Neuronal stem cell (in vitro differentiated cells): ENCODE measurements around the gene CYB5R4.

Experiments used
- DNase-seq: peaks from one replicate; pipeline ENCODE4 v3.0.0-alpha.2; 2013; ENCODE audit warnings: low spot score
- H2AFZ ChIP-seq: one replicate; pipeline ENCODE4 v1.6.1; 2013; ENCODE audit warnings: mild to moderate bottlenecking, low read length, inconsistent platforms
- H2AK5ac ChIP-seq: 2 replicates; pipeline ENCODE4 v1.6.1; 2013; ENCODE audit warnings: low read depth, mild to moderate bottlenecking, inconsistent platforms, low read length, moderate library complexity, mixed read lengths
- H2BK120ac ChIP-seq: 2 replicates; pipeline ENCODE4 v1.6.1; 2013; ENCODE audit warnings: low read depth, mild to moderate bottlenecking, inconsistent platforms, low read length, moderate library complexity, mixed read lengths
- H2BK12ac ChIP-seq: one replicate; pipeline ENCODE4 v1.6.1; 2013; ENCODE audit warnings: low read length, inconsistent platforms
- H2BK15ac ChIP-seq: 2 replicates; pipeline ENCODE4 v1.6.1; 2013; ENCODE audit warnings: mild to moderate bottlenecking, low read length, inconsistent platforms, mixed read lengths
- H2BK5ac ChIP-seq: one replicate; pipeline ENCODE4 v1.6.1; 2013; ENCODE audit warnings: inconsistent platforms, mild to moderate bottlenecking, low read length, moderate library complexity
- H3K14ac ChIP-seq: one replicate; pipeline ENCODE4 v1.6.1; 2013; ENCODE audit warnings: low read length, inconsistent platforms
- H3K18ac ChIP-seq: 2 replicates; pipeline ENCODE4 v1.6.1; 2013; ENCODE audit warnings: low read length, inconsistent platforms
- H3K23ac ChIP-seq: 2 replicates; pipeline ENCODE4 v1.6.1; 2013; ENCODE audit warnings: low read depth, mild to moderate bottlenecking, mixed read lengths, low read length, inconsistent platforms; ENCODE audit not compliant: poor library complexity
- H3K27ac ChIP-seq: replicated peaks from 3 replicates; pipeline ENCODE4 v1.5.1; 2013; ENCODE audit warnings: low read length, inconsistent platforms
- H3K27me3 ChIP-seq, 3 experiments: 2 replicates each; pipeline ENCODE4 v1.6.1; 2013; ENCODE audit warnings: low read length in 3 of 3, mild to moderate bottlenecking in 2 of 3, inconsistent platforms in 1 of 3, low read depth in 1 of 3, mixed read lengths in 1 of 3, moderate library complexity in 1 of 3; ENCODE audit not compliant: control insufficient read depth in 3 of 3, insufficient read depth in 3 of 3
- H3K36me3 ChIP-seq, 2 donors: replicated peaks in 1 of 2; 2 replicates each; pipeline ENCODE4 v1.6.1; 2013; ENCODE audit warnings: low read length in 2 of 2; ENCODE audit not compliant: control insufficient read depth in 2 of 2, insufficient read depth in 2 of 2
- H3K4ac ChIP-seq: 2 replicates; pipeline ENCODE4 v1.6.1; 2013; ENCODE audit warnings: inconsistent platforms, mild to moderate bottlenecking, low read length, moderate library complexity
- H3K4me1 ChIP-seq, 2 donors: 1 replicate in 1 of 2; 2 replicates in 1 of 2; pipeline ENCODE4 v1.6.1; 2013; ENCODE audit warnings: low read length in 2 of 2, low read depth in 1 of 2; ENCODE audit not compliant: control insufficient read depth in 2 of 2, insufficient read depth in 1 of 2
- H3K4me2 ChIP-seq: one replicate; pipeline ENCODE4 v1.6.1; 2013; ENCODE audit warnings: mild to moderate bottlenecking, low read length, inconsistent platforms; ENCODE audit not compliant: insufficient read depth, poor library complexity, severe bottlenecking
- H3K4me3 ChIP-seq, 2 donors: 2 replicates each; pipeline ENCODE4 v1.5.1; 2013; ENCODE audit warnings: low read length in 2 of 2, mild to moderate bottlenecking in 2 of 2, inconsistent platforms in 1 of 2, moderate library complexity in 1 of 2
- H3K79me1 ChIP-seq: one replicate; pipeline ENCODE4 v1.6.1; 2013; ENCODE audit warnings: low read depth, mild to moderate bottlenecking, inconsistent platforms, low read length, moderate library complexity
- H3K9ac ChIP-seq: one replicate; pipeline ENCODE4 v1.6.1; 2013; ENCODE audit warnings: mild to moderate bottlenecking, low read depth, low read length, inconsistent platforms; ENCODE audit not compliant: poor library complexity
- H3K9me3 ChIP-seq, 2 donors: replicated peaks in 1 of 2; 2 replicates each; pipeline versions ENCODE3 to v1.6.1; 2013; ENCODE audit warnings: low read length in 2 of 2, mild to moderate bottlenecking in 2 of 2, inconsistent platforms in 1 of 2, low read depth in 1 of 2, mixed read lengths in 1 of 2, moderate library complexity in 1 of 2; ENCODE audit not compliant: control insufficient read depth in 2 of 2, insufficient read depth in 1 of 2
- H4K8ac ChIP-seq: one replicate; pipeline ENCODE4 v1.6.1; 2013; ENCODE audit warnings: low read depth, mild to moderate bottlenecking, inconsistent platforms, low read length, moderate library complexity
- H4K91ac ChIP-seq: one replicate; pipeline ENCODE4 v1.6.1; 2013; ENCODE audit warnings: low read length, low read depth, mild to moderate bottlenecking, inconsistent platforms; ENCODE audit not compliant: poor library complexity
- WGBS, 2 donors: extraction: QIAGEN DNeasy Blood & Tissue Kit; methylation state at CpG; one replicate each; pipeline ENCODE4 v1.1.7; 2013; ENCODE audit warnings: missing lambda C conversion rate in 2 of 2, mixed read lengths in 1 of 2; ENCODE audit not compliant: insufficient read length in 2 of 2, insufficient replicate concordance in 1 of 2; ENCODE audit errors: extremely low coverage in 2 of 2; 5-methylcytosine and 5-hydroxymethylcytosine counted together

CYB5R4 gene

GRCh38 chr6:83838727-83839126, 20.8 kb upstream of the CYB5R4 start:
- H4K91ac ChIP-seq = no peak overlapping the region
- no peak overlapping the region for H3K14ac ChIP-seq
- H3K36me3 ChIP-seq = no peaks in the 10 kb centered on the region
- no peak overlapping the region for H3K9ac ChIP-seq
- H2BK12ac ChIP-seq = no peak overlapping the region
- no peak overlapping the region for H2AFZ ChIP-seq
- H2BK5ac ChIP-seq = no peak overlapping the region
- no peak overlapping the region for H2AK5ac ChIP-seq
- no peak overlapping the region for H3K4me2 ChIP-seq
- H4K8ac ChIP-seq = no peak overlapping the region
- H3K27ac ChIP-seq = no peak overlapping the region
- no CpG with 5 or more reads among the region's 6 CpGs for WGBS, 2 donors
- no peaks in the 10 kb centered on the region for H3K9me3 ChIP-seq
- H3K4me3 ChIP-seq = no peak overlapping the region
- no peak overlapping the region for H3K23ac ChIP-seq
- no peaks in the 10 kb centered on the region for H3K27me3 ChIP-seq
- H2BK15ac ChIP-seq = no peak overlapping the region
- H3K18ac ChIP-seq = no peak overlapping the region
- DNase-seq = no peak
- H3K4me1 ChIP-seq = peaks cover 0 to 3% of the 10 kb centered on the region in 2 donors
- H3K4ac ChIP-seq = no peak overlapping the region
- H3K79me1 ChIP-seq = no peaks in the 10 kb centered on the region
- no peak overlapping the region for H2BK120ac ChIP-seq

- Histone ChIP-seq H3K14ac (no peak overlapping the region), H3K23ac (no peak overlapping the region), H3K4me3 (no peak overlapping the region), H3K9me3 (no peaks in the 10 kb centered on the region), H4K8ac (no peak overlapping the region), H3K4me1 (peaks cover 0 to 3% of the 10 kb centered on the region in 2 donors), H3K9ac (no peak overlapping the region), H3K4ac (no peak overlapping the region), H3K36me3 (no peaks in the 10 kb centered on the region), H2BK12ac (no peak overlapping the region), H2AK5ac (no peak overlapping the region), H3K79me1 (no peaks in the 10 kb centered on the region), H3K27ac (no peak overlapping the region), H4K91ac (no peak overlapping the region), H2BK5ac (no peak overlapping the region), H2BK120ac (no peak overlapping the region), H2AFZ (no peak overlapping the region), H3K18ac (no peak overlapping the region), H2BK15ac (no peak overlapping the region), H3K4me2 (no peak overlapping the region), H3K27me3 (peaks cover 0 to 14% (median 0%) of the 10 kb centered on the region in 3 experiments)
- WGBS, 2 donors = no CpG with 5 or more reads among the region's 3 CpGs
- no peak for DNase-seq
Measured at GRCh38 chr6:83844170-83844569, 15.3 kb upstream of the CYB5R4 start.

- H3K4me1 ChIP-seq = no peaks in the 10 kb centered on the region
- H3K9me3 ChIP-seq = no peaks in the 10 kb centered on the region
- no CpG with 5 or more reads among the region's 1 CpG for WGBS, 2 donors
- H3K23ac ChIP-seq = no peak overlapping the region
- no peak overlapping the region for H4K8ac ChIP-seq
- no peak overlapping the region for H2AFZ ChIP-seq
- no peaks in the 10 kb centered on the region for H3K79me1 ChIP-seq
- no peak for DNase-seq
- H3K27me3 ChIP-seq = peaks cover 0 to 28% (median 0%) of the 10 kb centered on the region in 3 experiments
- no peak overlapping the region for H3K9ac ChIP-seq
- H3K4ac ChIP-seq = no peak overlapping the region
- no peak overlapping the region for H2BK15ac ChIP-seq
- H2BK12ac ChIP-seq = no peak overlapping the region
- no peak overlapping the region for H4K91ac ChIP-seq
- no peak overlapping the region for H3K14ac ChIP-seq
- no peak overlapping the region for H3K4me3 ChIP-seq
- H2BK120ac ChIP-seq = no peak overlapping the region
- H3K36me3 ChIP-seq = no peaks in the 10 kb centered on the region
- H3K4me2 ChIP-seq = no peak overlapping the region
- no peak overlapping the region for H3K18ac ChIP-seq
- H3K27ac ChIP-seq = no peak overlapping the region
- H2BK5ac ChIP-seq = no peak overlapping the region
- H2AK5ac ChIP-seq = no peak overlapping the region
Measured at GRCh38 chr6:83846291-83846690, 13.2 kb upstream of the CYB5R4 start.

GRCh38 chr6:83847179-83847578, 12.3 kb upstream of the CYB5R4 start:
- H3K9me3 ChIP-seq = no peaks in the 10 kb centered on the region
- no peak overlapping the region for H2BK15ac ChIP-seq
- no peaks in the 10 kb centered on the region for H3K79me1 ChIP-seq
- no peaks in the 10 kb centered on the region for H3K36me3 ChIP-seq
- no peak overlapping the region for H2BK5ac ChIP-seq
- no peak overlapping the region for H2BK120ac ChIP-seq
- H2BK12ac ChIP-seq = no peak overlapping the region
- H3K4me1 ChIP-seq = no peaks in the 10 kb centered on the region
- no peak overlapping the region for H3K14ac ChIP-seq
- H4K91ac ChIP-seq = no peak overlapping the region
- no peak overlapping the region for H3K9ac ChIP-seq
- H3K27ac ChIP-seq = no peak overlapping the region
- H3K4me2 ChIP-seq = no peak overlapping the region
- no peak for DNase-seq
- no peak overlapping the region for H3K18ac ChIP-seq
- H3K27me3 ChIP-seq = peaks cover 0 to 37% (median 0%) of the 10 kb centered on the region in 3 experiments
- no peak overlapping the region for H2AFZ ChIP-seq
- H3K23ac ChIP-seq = no peak overlapping the region
- no peak overlapping the region for H3K4ac ChIP-seq
- no peak overlapping the region for H2AK5ac ChIP-seq
- H3K4me3 ChIP-seq = no peak overlapping the region
- no peak overlapping the region for H4K8ac ChIP-seq
